Measurements from ENCODE around the gene SPATA18.

Gene SPATA18

GRCh38 chr4:52051213-52051614 is at the start of gene SPATA18:
Gene SPATA18 (plus strand): TSS chr4:52051304. CDS start chr4:52051705, 401 bp downstream.
- Histone ChIP-seq H3K4me3 (ENCODE audit: low read length in 2 of 2) (peak within 1 kb of the TSS; percentile 75 to 77), H3K9ac (ENCODE audit: low read length in 2 of 2) (peak within 1 kb of the TSS in 1 of 2 donors; percentile 33), H3K36me3 (ENCODE audit: control insufficient read depth in 2 of 2, insufficient read depth in 2 of 2, low read length in 2 of 2) (no peaks in the 10 kb centered on the region), H3K9me3 (ENCODE audit: control insufficient read depth in 2 of 2, low read length in 2 of 2) (no peaks in the 10 kb centered on the region), H3K27ac (ENCODE audit: low read length) (peak within 1 kb of the TSS; percentile 41), H3K4me1 (ENCODE audit: control insufficient read depth, insufficient read depth, low read length) (peaks cover 9% of the 10 kb centered on the region), H3K27me3 (ENCODE audit: control insufficient read depth in 1 of 2, insufficient read depth in 2 of 2, low read length in 2 of 2) (peaks cover 0 to 12% of the 10 kb centered on the region in 2 donors)

- Histone ChIP-seq H3K36me3 (ENCODE audit: control insufficient read depth in 2 of 2, insufficient read depth in 2 of 2, low read length in 2 of 2) (no peaks in the 10 kb centered on the region), H3K4me3 (ENCODE audit: low read length in 2 of 2) (no peak overlapping the region), H3K9ac (ENCODE audit: low read length in 2 of 2) (no peak overlapping the region), H3K9me3 (ENCODE audit: control insufficient read depth in 2 of 2, low read length in 2 of 2) (no peaks in the 10 kb centered on the region), H3K4me1 (ENCODE audit: control insufficient read depth, insufficient read depth, low read length) (no peaks in the 10 kb centered on the region), H3K27ac (ENCODE audit: low read length) (no peak overlapping the region), H3K27me3 (ENCODE audit: control insufficient read depth in 1 of 2, insufficient read depth in 2 of 2, low read length in 2 of 2) (no peaks in the 10 kb centered on the region)
These were observed 49.5 kb upstream of the SPATA18 start for GRCh38 chr4:52001616-52002015.

GRCh38 chr4:52004414-52004813 is 46.7 kb upstream of the SPATA18 start:
- no peak overlapping the region for H3K4me3 ChIP-seq (ENCODE audit: low read length in 2 of 2)
- no peak overlapping the region for H3K9ac ChIP-seq (ENCODE audit: low read length in 2 of 2)
- no peaks in the 10 kb centered on the region for H3K4me1 ChIP-seq (ENCODE audit: control insufficient read depth, insufficient read depth, low read length)
- H3K36me3 ChIP-seq (ENCODE audit: control insufficient read depth in 2 of 2, insufficient read depth in 2 of 2, low read length in 2 of 2), result no peaks in the 10 kb centered on the region
- no peaks in the 10 kb centered on the region for H3K27me3 ChIP-seq (ENCODE audit: control insufficient read depth in 1 of 2, insufficient read depth in 2 of 2, low read length in 2 of 2)
- H3K9me3 ChIP-seq (ENCODE audit: control insufficient read depth in 2 of 2, low read length in 2 of 2), result no peaks in the 10 kb centered on the region
- H3K27ac ChIP-seq (ENCODE audit: low read length), result no peak overlapping the region

- Histone ChIP-seq H3K9me3 (ENCODE audit: control insufficient read depth in 2 of 2, low read length in 2 of 2) (no peaks in the 10 kb centered on the region), H3K27ac (ENCODE audit: low read length) (no peak overlapping the region), H3K4me1 (ENCODE audit: control insufficient read depth, insufficient read depth, low read length) (no peaks in the 10 kb centered on the region), H3K36me3 (ENCODE audit: control insufficient read depth in 2 of 2, insufficient read depth in 2 of 2, low read length in 2 of 2) (no peaks in the 10 kb centered on the region), H3K9ac (ENCODE audit: low read length in 2 of 2) (no peak overlapping the region), H3K27me3 (ENCODE audit: control insufficient read depth in 1 of 2, insufficient read depth in 2 of 2, low read length in 2 of 2) (no peaks in the 10 kb centered on the region), H3K4me3 (ENCODE audit: low read length in 2 of 2) (no peak overlapping the region)
These were observed 45.4 kb upstream of the SPATA18 start for GRCh38 chr4:52005604-52006273.

- Histone ChIP-seq H3K4me1 (ENCODE audit: control insufficient read depth, insufficient read depth, low read length) (no peaks in the 10 kb centered on the region), H3K9ac (ENCODE audit: low read length in 2 of 2) (no peak overlapping the region), H3K27me3 (ENCODE audit: control insufficient read depth in 1 of 2, insufficient read depth in 2 of 2, low read length in 2 of 2) (no peaks in the 10 kb centered on the region), H3K36me3 (ENCODE audit: control insufficient read depth in 2 of 2, insufficient read depth in 2 of 2, low read length in 2 of 2) (peaks cover 0 to 2% of the 10 kb centered on the region in 2 donors), H3K4me3 (ENCODE audit: low read length in 2 of 2) (no peak overlapping the region), H3K27ac (ENCODE audit: low read length) (no peak overlapping the region), H3K9me3 (ENCODE audit: control insufficient read depth in 2 of 2, low read length in 2 of 2) (no peaks in the 10 kb centered on the region)
These were observed 44.2 kb upstream of the SPATA18 start for GRCh38 chr4:52006887-52007286.

GRCh38 chr4:52010986-52011385 is 40.1 kb upstream of the SPATA18 start:
- Histone ChIP-seq H3K9me3 (ENCODE audit: control insufficient read depth in 2 of 2, low read length in 2 of 2) (no peaks in the 10 kb centered on the region), H3K27me3 (ENCODE audit: control insufficient read depth in 1 of 2, insufficient read depth in 2 of 2, low read length in 2 of 2) (no peaks in the 10 kb centered on the region), H3K4me3 (ENCODE audit: low read length in 2 of 2) (no peak overlapping the region), H3K9ac (ENCODE audit: low read length in 2 of 2) (no peak overlapping the region), H3K36me3 (ENCODE audit: control insufficient read depth in 2 of 2, insufficient read depth in 2 of 2, low read length in 2 of 2) (peaks cover 0 to 2% of the 10 kb centered on the region in 2 donors), H3K4me1 (ENCODE audit: control insufficient read depth, insufficient read depth, low read length) (no peaks in the 10 kb centered on the region), H3K27ac (ENCODE audit: low read length) (no peak overlapping the region)

GRCh38 chr4:52012651-52013050 is 38.5 kb upstream of the SPATA18 start:
- Histone ChIP-seq H3K27ac (ENCODE audit: low read length) (no peak overlapping the region), H3K36me3 (ENCODE audit: control insufficient read depth in 2 of 2, insufficient read depth in 2 of 2, low read length in 2 of 2) (peaks cover 0 to 2% of the 10 kb centered on the region in 2 donors), H3K9me3 (ENCODE audit: control insufficient read depth in 2 of 2, low read length in 2 of 2) (no peaks in the 10 kb centered on the region), H3K9ac (ENCODE audit: low read length in 2 of 2) (no peak overlapping the region), H3K27me3 (ENCODE audit: control insufficient read depth in 1 of 2, insufficient read depth in 2 of 2, low read length in 2 of 2) (no peaks in the 10 kb centered on the region), H3K4me1 (ENCODE audit: control insufficient read depth, insufficient read depth, low read length) (no peaks in the 10 kb centered on the region), H3K4me3 (ENCODE audit: low read length in 2 of 2) (no peak overlapping the region)

- Histone ChIP-seq H3K4me1 (ENCODE audit: control insufficient read depth, insufficient read depth, low read length) (no peaks in the 10 kb centered on the region), H3K36me3 (ENCODE audit: control insufficient read depth in 2 of 2, insufficient read depth in 2 of 2, low read length in 2 of 2) (peaks cover 0 to 2% of the 10 kb centered on the region in 2 donors), H3K9ac (ENCODE audit: low read length in 2 of 2) (no peak overlapping the region), H3K27me3 (ENCODE audit: control insufficient read depth in 1 of 2, insufficient read depth in 2 of 2, low read length in 2 of 2) (no peaks in the 10 kb centered on the region), H3K27ac (ENCODE audit: low read length) (no peak overlapping the region), H3K4me3 (ENCODE audit: low read length in 2 of 2) (no peak overlapping the region), H3K9me3 (ENCODE audit: control insufficient read depth in 2 of 2, low read length in 2 of 2) (no peaks in the 10 kb centered on the region)
These were observed 36.2 kb upstream of the SPATA18 start for GRCh38 chr4:52014903-52015302.

GRCh38 chr4:52015366-52015765 is 35.7 kb upstream of the SPATA18 start:
- H3K36me3 ChIP-seq (ENCODE audit: control insufficient read depth in 2 of 2, insufficient read depth in 2 of 2, low read length in 2 of 2), result peaks cover 0 to 2% of the 10 kb centered on the region in 2 donors
- H3K27ac ChIP-seq (ENCODE audit: low read length), result no peak overlapping the region
- H3K4me3 ChIP-seq (ENCODE audit: low read length in 2 of 2), result no peak overlapping the region

GRCh38 chr4:52016981-52017380 is 34.1 kb upstream of the SPATA18 start:
- no peak overlapping the region for H3K4me3 ChIP-seq (ENCODE audit: low read length in 2 of 2)
- no peaks in the 10 kb centered on the region for H3K27me3 ChIP-seq (ENCODE audit: control insufficient read depth in 1 of 2, insufficient read depth in 2 of 2, low read length in 2 of 2)
- H3K27ac ChIP-seq (ENCODE audit: low read length), result no peak overlapping the region
- H3K4me1 ChIP-seq (ENCODE audit: control insufficient read depth, insufficient read depth, low read length), result no peaks in the 10 kb centered on the region
- H3K36me3 ChIP-seq (ENCODE audit: control insufficient read depth in 2 of 2, insufficient read depth in 2 of 2, low read length in 2 of 2), result no peaks in the 10 kb centered on the region
- H3K9me3 ChIP-seq (ENCODE audit: control insufficient read depth in 2 of 2, low read length in 2 of 2), result no peaks in the 10 kb centered on the region
- H3K9ac ChIP-seq (ENCODE audit: low read length in 2 of 2), result no peak overlapping the region

More at GRCh38 chr4:52015366-52015765, 35.7 kb upstream of the SPATA18 start:
- no peaks in the 10 kb centered on the region for H3K27me3 ChIP-seq (ENCODE audit: control insufficient read depth in 1 of 2, insufficient read depth in 2 of 2, low read length in 2 of 2)
- H3K9ac ChIP-seq (ENCODE audit: low read length in 2 of 2), result no peak overlapping the region
- H3K9me3 ChIP-seq (ENCODE audit: control insufficient read depth in 2 of 2, low read length in 2 of 2), result no peaks in the 10 kb centered on the region
- H3K4me1 ChIP-seq (ENCODE audit: control insufficient read depth, insufficient read depth, low read length), result no peaks in the 10 kb centered on the region

- H3K36me3 ChIP-seq (ENCODE audit: control insufficient read depth in 2 of 2, insufficient read depth in 2 of 2, low read length in 2 of 2), result peaks cover 6 to 7% of the 10 kb centered on the region in 2 donors
- H3K9me3 ChIP-seq (ENCODE audit: control insufficient read depth in 2 of 2, low read length in 2 of 2), result no peaks in the 10 kb centered on the region
- no peak overlapping the region for H3K9ac ChIP-seq (ENCODE audit: low read length in 2 of 2)
- no peak overlapping the region for H3K4me3 ChIP-seq (ENCODE audit: low read length in 2 of 2)
- no peaks in the 10 kb centered on the region for H3K4me1 ChIP-seq (ENCODE audit: control insufficient read depth, insufficient read depth, low read length)
- H3K27me3 ChIP-seq (ENCODE audit: control insufficient read depth in 1 of 2, insufficient read depth in 2 of 2, low read length in 2 of 2), result no peaks in the 10 kb centered on the region
- no peak overlapping the region for H3K27ac ChIP-seq (ENCODE audit: low read length)
These were observed 33.3 kb upstream of the SPATA18 start for GRCh38 chr4:52017814-52018213.
